BJ (cell line): ENCODE measurements around the gene PLEKHM1. TPM values are rescaled to one million over a fixed set of nuclear protein-coding genes. Genes with fewer than 3 reads are reported as not detected.

ENCODE experiments used
- CTCF ChIA-PET: fragments of 350-600 bp; formaldehyde crosslinking; extraction: SDS; loops from one replicate; lab custom pipeline; 2021; ENCODE audit warnings: antibody characterized with exemption, inconsistent platforms; lab: Yijun Ruan, JAX
- POLR2A ChIA-PET: fragments of 300-600 bp; sonication (Branson Sonifier 250); formaldehyde crosslinking; extraction: SDS; loops from one replicate; lab custom pipeline; 2021; ENCODE audit warnings: antibody characterized with exemption; lab: Charles Lee
- DNase-seq: peaks from one replicate; pipeline ENCODE4 v3.0.0-alpha.2; 2011; ENCODE audit warnings: low read depth
- H3K27me3 ChIP-seq: 2 replicates; pipeline ENCODE4 v1.6.0; 2011; ENCODE audit warnings: low read length; ENCODE audit not compliant: control insufficient read depth, insufficient read depth
- H3K36me3 ChIP-seq: 2 replicates; pipeline ENCODE4 v1.5.1; 2011; ENCODE audit warnings: low read length; ENCODE audit not compliant: control insufficient read depth, insufficient read depth
- H3K4me3 ChIP-seq: 2 replicates; pipeline ENCODE4 v1.5.1; 2011; ENCODE audit warnings: low read depth, mild to moderate bottlenecking, control low read depth, low read length
- polyA plus RNA-seq: library from polyadenylated mRNA; depleted of rRNA; stranded (reverse); fragments of >200 nt; gene quantifications from 2 replicates; pipeline ENCODE4 v1.2.3, GENCODE V29; 2011
- TF ChIP-seq, protein P1 (sequence below): IDR thresholded peaks from 2 replicates; pipeline ENCODE4 v1.5.1; 2011; ENCODE audit warnings: low read depth, mild to moderate bottlenecking, control low read depth, inconsistent platforms, low read length, moderate library complexity; ENCODE audit not compliant: insufficient read depth

Gene PLEKHM1
- polyA plus RNA-seq, 1 experiment, result 28.7 TPM

DNA sequence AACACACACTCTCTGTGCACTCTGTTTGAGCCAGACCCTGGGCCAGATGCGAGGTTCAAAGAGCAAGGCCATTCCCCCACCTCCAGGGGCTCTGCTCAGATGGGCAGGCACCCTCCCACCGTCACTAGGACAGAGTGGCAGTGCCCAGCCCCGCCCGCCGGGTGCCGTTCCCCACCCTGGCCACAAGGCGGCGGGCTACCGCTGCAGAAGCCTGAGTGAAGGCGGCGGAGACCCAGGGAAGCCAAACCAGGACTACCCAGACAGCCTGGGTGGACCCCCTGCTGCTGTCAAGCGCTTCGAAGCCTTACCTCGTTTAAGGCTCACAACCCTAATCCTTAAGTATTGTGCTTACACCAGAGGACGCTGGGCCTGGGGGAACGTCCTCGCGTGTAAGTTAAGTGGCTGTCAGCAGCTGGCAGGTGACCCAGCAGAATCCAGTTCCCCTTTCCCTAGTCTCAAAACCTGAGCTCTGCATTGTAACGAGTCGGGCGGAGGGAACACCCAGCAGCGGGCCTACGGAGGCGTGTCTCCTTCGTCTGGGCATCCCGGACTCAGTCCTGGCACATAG is 62.4 kb downstream of the PLEKHM1 start:
- POLR2A ChIA-PET, result no interaction called here
- no peak for DNase-seq
- Histone ChIP-seq H3K27me3 (peaks cover 14% of the 10 kb centered on the region), H3K36me3 (no peaks in the 10 kb centered on the region), H3K4me3 (no peak overlapping the region)
- CTCF ChIA-PET, result interaction anchor here (0.6 to 5.6 kb wide), 7 partner anchors 9 to 209 kb away, joined by 3 to 50 read pairs (median 3); no protein-coding TSS in a partner anchor
- TF ChIP-seq, protein P1, sequence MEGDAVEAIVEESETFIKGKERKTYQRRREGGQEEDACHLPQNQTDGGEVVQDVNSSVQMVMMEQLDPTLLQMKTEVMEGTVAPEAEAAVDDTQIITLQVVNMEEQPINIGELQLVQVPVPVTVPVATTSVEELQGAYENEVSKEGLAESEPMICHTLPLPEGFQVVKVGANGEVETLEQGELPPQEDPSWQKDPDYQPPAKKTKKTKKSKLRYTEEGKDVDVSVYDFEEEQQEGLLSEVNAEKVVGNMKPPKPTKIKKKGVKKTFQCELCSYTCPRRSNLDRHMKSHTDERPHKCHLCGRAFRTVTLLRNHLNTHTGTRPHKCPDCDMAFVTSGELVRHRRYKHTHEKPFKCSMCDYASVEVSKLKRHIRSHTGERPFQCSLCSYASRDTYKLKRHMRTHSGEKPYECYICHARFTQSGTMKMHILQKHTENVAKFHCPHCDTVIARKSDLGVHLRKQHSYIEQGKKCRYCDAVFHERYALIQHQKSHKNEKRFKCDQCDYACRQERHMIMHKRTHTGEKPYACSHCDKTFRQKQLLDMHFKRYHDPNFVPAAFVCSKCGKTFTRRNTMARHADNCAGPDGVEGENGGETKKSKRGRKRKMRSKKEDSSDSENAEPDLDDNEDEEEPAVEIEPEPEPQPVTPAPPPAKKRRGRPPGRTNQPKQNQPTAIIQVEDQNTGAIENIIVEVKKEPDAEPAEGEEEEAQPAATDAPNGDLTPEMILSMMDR, result peak; percentile 97

DNA sequence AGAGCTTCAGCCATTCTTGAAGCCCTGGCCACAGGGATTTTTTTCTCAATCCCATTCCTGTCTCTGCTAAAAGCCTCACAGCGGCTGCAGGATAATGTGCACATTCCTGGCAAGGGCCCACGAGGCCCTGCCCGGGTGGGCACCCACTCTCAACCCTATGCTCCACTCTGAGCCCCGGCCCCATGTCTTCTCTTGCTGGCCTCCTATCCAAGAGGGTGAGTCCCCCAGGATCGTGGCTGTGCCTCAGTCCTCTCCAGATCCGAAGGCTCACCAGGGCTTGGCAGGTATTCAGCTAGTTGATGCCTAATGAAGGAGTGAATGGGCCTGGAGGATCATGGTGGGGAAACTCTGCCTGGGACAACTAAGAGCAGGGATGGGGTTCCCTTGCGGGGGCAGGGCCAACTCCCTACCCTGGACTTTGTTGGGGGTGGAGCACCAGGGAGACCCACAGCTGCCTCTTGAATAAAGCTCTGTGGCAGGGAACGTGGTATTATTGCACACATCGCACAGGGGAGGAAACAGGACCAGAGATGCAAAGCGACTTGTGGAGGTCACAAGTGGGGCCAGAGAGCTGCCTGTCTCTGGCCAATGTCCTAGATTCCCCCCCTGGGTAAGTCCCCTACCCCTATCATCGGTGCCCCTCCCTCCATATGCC is 63.2 kb downstream of the PLEKHM1 start:
- no peak overlapping the region for H3K4me3 ChIP-seq
- POLR2A ChIA-PET, result no interaction called here
- H3K36me3 ChIP-seq, result no peaks in the 10 kb centered on the region
- H3K27me3 ChIP-seq, result peaks cover 14% of the 10 kb centered on the region
- no peak for DNase-seq
- TF ChIP-seq, protein P1, result no peak
- CTCF ChIA-PET, result interaction anchor here (1.0 to 5.6 kb wide), 6 partner anchors 9 to 208 kb away, joined by 3 to 50 read pairs (median 8); no protein-coding TSS in a partner anchor

DNA sequence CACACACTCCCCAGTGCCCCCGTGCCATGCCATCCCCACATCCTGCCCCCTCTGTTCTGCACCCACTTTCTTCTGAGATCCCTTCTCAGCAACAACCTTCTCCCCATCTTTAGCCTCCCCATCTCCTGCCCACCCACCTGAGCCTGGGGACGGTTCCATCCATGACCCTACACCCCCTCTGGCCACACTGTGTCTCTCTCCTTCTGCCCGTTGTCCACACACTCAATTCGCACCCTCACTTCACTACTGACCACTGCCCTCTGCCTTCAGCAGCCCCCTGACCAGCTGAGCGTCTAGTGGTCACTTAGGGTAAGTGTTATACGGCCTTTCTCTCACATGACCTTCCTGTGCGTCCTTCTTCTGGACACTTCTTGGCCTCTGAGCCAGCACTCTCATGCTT is 64.0 kb downstream of the PLEKHM1 start:
- CTCF ChIA-PET, result interaction anchor here (1.2 to 5.6 kb wide), 6 partner anchors 14 to 207 kb away, joined by 4 to 50 read pairs (median 8); partner anchors contain the start of gene FMNL1
- POLR2A ChIA-PET, result no interaction called here
- H3K36me3 ChIP-seq, result no peaks in the 10 kb centered on the region

DNA sequence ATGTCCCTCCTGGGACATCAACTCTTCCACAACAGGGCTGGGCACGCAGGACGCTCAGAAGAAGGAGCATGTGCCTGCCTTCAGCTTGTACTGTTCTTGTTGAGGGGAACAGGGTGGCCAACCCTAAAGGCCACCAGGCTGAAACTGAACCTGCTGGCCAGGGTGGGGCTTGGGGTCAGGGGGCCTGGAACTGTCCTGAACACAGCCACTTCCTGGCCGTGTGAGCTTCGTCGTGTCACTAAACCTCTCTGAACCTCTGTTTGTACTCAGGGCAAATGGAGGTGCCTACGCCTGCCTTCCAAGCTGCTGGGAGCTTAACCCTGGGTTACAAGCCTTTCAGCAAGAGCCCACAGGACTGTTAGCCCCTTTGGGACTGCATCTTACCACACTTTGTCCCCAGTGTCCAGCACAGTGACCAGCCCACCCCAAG is 64.5 kb downstream of the PLEKHM1 start:
- POLR2A ChIA-PET, result no interaction called here
- no peak for DNase-seq
- Histone ChIP-seq H3K36me3 (no peaks in the 10 kb centered on the region), H3K27me3 (peaks cover 14% of the 10 kb centered on the region), H3K4me3 (no peak overlapping the region)
- TF ChIP-seq, protein P1, result no peak
- CTCF ChIA-PET, result interaction anchor here (1.0 to 5.6 kb wide), 9 partner anchors 13 to 207 kb away, joined by 3 to 50 read pairs (median 5); partner anchors contain the start of gene FMNL1

More for the DNA sequence above, 64.0 kb downstream of the PLEKHM1 start:
- Histone ChIP-seq H3K4me3 (no peak overlapping the region), H3K27me3 (peaks cover 14% of the 10 kb centered on the region)
- no peak for DNase-seq
- TF ChIP-seq, protein P1, result no peak
